Esophagus squamous epithelium (tissue), 4 donors: ENCODE results near the gene GNLY.

Experiments
- POLR2A ChIP-seq, 4 donors: fragments of 450-650 bp; IDR thresholded peaks; one replicate each; pipeline ENCODE4 v1.6.1; 2017; ENCODE audit warnings: antibody characterized with exemption in 4 of 4, mild to moderate bottlenecking in 4 of 4, moderate library complexity in 3 of 4
- TF ChIP-seq, protein P1 (sequence below), 6 experiments: fragments of 450-650 bp in 4 of 6; fragments of 200-600 bp in 2 of 6; sonication (generic) in 2 of 6; IDR thresholded peaks; one replicate each; pipeline ENCODE4 v1.5.1; 2016 to 2019; ENCODE audit warnings: antibody characterized with exemption in 6 of 6, mild to moderate bottlenecking in 4 of 6, moderate library complexity in 4 of 6

DNA sequence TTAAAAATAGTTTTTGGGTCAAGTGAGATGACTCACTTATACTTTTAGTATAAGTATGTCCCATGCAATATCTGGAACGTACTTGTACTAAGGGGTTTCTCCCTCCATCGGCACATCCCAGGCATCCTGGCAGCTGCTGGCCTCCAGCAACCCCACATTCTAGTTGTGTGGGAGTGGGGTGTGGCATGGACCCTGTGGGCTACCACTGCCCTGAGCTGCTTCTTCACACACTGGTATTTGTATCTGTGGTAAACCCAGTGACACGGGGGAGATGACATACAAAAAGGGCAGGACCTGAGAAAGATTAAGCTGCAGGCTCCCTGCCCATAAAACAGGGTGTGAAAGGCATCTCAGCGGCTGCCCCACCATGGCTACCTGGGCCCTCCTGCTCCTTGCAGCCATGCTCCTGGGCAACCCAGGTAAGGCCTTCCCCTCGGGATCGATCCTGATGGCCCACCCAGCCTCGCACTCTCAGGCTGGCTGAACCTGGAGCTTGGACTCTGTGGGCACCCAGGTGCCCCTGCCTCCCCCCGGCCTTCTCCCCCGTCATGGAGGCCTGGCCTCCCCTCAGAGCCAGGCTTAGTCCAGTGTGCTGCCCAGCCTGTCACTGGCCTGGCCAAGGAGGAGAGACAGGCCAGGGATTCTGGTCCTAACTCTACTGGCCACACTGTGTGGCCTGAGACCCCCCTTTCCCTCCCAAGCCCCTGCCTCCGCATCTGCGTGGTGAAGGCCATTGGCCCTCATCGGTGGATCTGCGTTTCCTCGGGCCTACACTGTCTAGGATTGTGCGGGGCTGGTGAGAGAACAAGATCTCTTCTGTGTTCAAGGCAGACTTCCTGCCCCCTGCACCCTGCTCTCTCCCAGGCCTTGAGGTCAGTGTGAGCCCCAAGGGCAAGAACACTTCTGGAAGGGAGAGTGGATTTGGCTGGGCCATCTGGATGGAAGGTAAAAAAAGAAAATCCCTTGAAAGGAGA, at the start of gene GNLY:
- TF ChIP-seq, protein P1, sequence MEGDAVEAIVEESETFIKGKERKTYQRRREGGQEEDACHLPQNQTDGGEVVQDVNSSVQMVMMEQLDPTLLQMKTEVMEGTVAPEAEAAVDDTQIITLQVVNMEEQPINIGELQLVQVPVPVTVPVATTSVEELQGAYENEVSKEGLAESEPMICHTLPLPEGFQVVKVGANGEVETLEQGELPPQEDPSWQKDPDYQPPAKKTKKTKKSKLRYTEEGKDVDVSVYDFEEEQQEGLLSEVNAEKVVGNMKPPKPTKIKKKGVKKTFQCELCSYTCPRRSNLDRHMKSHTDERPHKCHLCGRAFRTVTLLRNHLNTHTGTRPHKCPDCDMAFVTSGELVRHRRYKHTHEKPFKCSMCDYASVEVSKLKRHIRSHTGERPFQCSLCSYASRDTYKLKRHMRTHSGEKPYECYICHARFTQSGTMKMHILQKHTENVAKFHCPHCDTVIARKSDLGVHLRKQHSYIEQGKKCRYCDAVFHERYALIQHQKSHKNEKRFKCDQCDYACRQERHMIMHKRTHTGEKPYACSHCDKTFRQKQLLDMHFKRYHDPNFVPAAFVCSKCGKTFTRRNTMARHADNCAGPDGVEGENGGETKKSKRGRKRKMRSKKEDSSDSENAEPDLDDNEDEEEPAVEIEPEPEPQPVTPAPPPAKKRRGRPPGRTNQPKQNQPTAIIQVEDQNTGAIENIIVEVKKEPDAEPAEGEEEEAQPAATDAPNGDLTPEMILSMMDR (IDR thresholded peaks at IDR 0.05), result no peak
- no peak for TF ChIP-seq POLR2A (IDR thresholded peaks at IDR 0.05)
